GM21381 (cell line): Measurements from ENCODE around the gene CA9.

Source experiments
- ATAC-seq: cut with Tn5 transposase; IDR thresholded peaks from one replicate; pipeline ENCODE4 v1.9.1; 2021; ENCODE audit warnings: mild to moderate bottlenecking, moderate library complexity; ENCODE audit not compliant: unreplicated experiment

Gene CA9

GRCh38 chr9:35651956-35652828, 21.5 kb upstream of the CA9 start:
- ATAC-seq: no peak

GRCh38 chr9:35652829-35653209, 20.9 kb upstream of the CA9 start:
- no peak for ATAC-seq

GRCh38 chr9:35653611-35654010, 20.1 kb upstream of the CA9 start:
- no peak for ATAC-seq

GRCh38 chr9:35656348-35656747, 17.4 kb upstream of the CA9 start:
- ATAC-seq: no peak

- no peak for ATAC-seq
Measured at GRCh38 chr9:35656831-35657545, 16.7 kb upstream of the CA9 start.

GRCh38 chr9:35657546-35658136, 16.1 kb upstream of the CA9 start, which contains the start of gene RMRP:
TSS of gene RMRP (minus strand) at chr9:35658019.
- ATAC-seq: peak; percentile 81

GRCh38 chr9:35658137-35658967, 15.4 kb upstream of the CA9 start, which contains the start of gene CCDC107:
TSS of gene CCDC107 (plus strand) at chr9:35658292. CDS start at chr9:35658380, 88 bp downstream.
- peak; percentile 58 for ATAC-seq

GRCh38 chr9:35658968-35659220, 14.8 kb upstream of the CA9 start:
- no peak for ATAC-seq

- no peak for ATAC-seq
Measured at GRCh38 chr9:35659340-35659739, 14.4 kb upstream of the CA9 start.

- no peak for ATAC-seq
Measured at GRCh38 chr9:35660966-35661415, 12.7 kb upstream of the CA9 start.

GRCh38 chr9:35661756-35662350, 11.9 kb upstream of the CA9 start:
- no peak for ATAC-seq

GRCh38 chr9:35662437-35662836, 11.3 kb upstream of the CA9 start:
- ATAC-seq: no peak

- ATAC-seq: peak; percentile 65
Measured at GRCh38 chr9:35664531-35665470, 8.9 kb upstream of the CA9 start, which contains the start of gene ARHGEF39. TSS of gene ARHGEF39 (minus strand) at chr9:35665195. CDS start at chr9:35665169, 26 bp downstream.

GRCh38 chr9:35665471-35665818, 8.3 kb upstream of the CA9 start:
- no peak for ATAC-seq

GRCh38 chr9:35666045-35666444, 7.7 kb upstream of the CA9 start:
- no peak for ATAC-seq

GRCh38 chr9:35666549-35666948, 7.2 kb upstream of the CA9 start:
- no peak for ATAC-seq

- no peak for ATAC-seq
Measured at GRCh38 chr9:35667939-35668338, 5.8 kb upstream of the CA9 start.

- ATAC-seq: no peak
Measured at GRCh38 chr9:35669331-35670145, 4.2 kb upstream of the CA9 start.

- no peak for ATAC-seq
Measured at GRCh38 chr9:35674025-35674361, 265 bp downstream of the CA9 start.
